ENCODE measurements around the gene NPLOC4. TPM values are rescaled to one million over a fixed set of nuclear protein-coding genes. Genes with fewer than 3 reads are reported as not detected.
"Not testable (repeated sequence)": the region's sequence is repeated elsewhere in the genome, so short reads cannot be mapped to it uniquely, and the experiment has no call there.

Gene NPLOC4
- total RNA-seq, 1 experiment from 2014 or later = 69.9 TPM

- no peak for DNase-seq (ENCODE audit: extremely low read depth, low read depth)
Observed at GRCh38 chr17:81641825-81642489, 5.0 kb upstream of the NPLOC4 start.

GRCh38 chr17:81640011-81640410 is 3.1 kb upstream of the NPLOC4 start:
- DNase-seq (ENCODE audit: extremely low read depth, low read depth) = no peak

- DNase-seq (ENCODE audit: extremely low read depth, low read depth) = no peak
Observed at GRCh38 chr17:81638683-81639082, 1.8 kb upstream of the NPLOC4 start.

GRCh38 chr17:81635973-81636504 is 873 bp downstream of the NPLOC4 start:
- peak; percentile 43 for DNase-seq (ENCODE audit: extremely low read depth, low read depth)

GRCh38 chr17:81635431-81635830 is 1.5 kb downstream of the NPLOC4 start:
- DNase-seq (ENCODE audit: extremely low read depth, low read depth) = no peak

GRCh38 chr17:81631482-81631881 is 5.4 kb downstream of the NPLOC4 start:
- no peak for DNase-seq (ENCODE audit: extremely low read depth, low read depth)

GRCh38 chr17:81630274-81630673 is 6.6 kb downstream of the NPLOC4 start:
- no peak for DNase-seq (ENCODE audit: extremely low read depth, low read depth)

GRCh38 chr17:81621494-81622130 is 15.3 kb downstream of the NPLOC4 start:
- DNase-seq (ENCODE audit: extremely low read depth, low read depth) = no peak

- DNase-seq (ENCODE audit: extremely low read depth, low read depth) = not testable (repeated sequence)
Observed at GRCh38 chr17:81618307-81618706, 18.6 kb downstream of the NPLOC4 start.

GRCh38 chr17:81616877-81617276 is 20.0 kb downstream of the NPLOC4 start:
- DNase-seq (ENCODE audit: extremely low read depth, low read depth) = no peak

GRCh38 chr17:81615401-81615930 is 21.4 kb downstream of the NPLOC4 start:
- no peak for DNase-seq (ENCODE audit: extremely low read depth, low read depth)

GRCh38 chr17:81612172-81612970 is 24.5 kb downstream of the NPLOC4 start:
- no peak for DNase-seq (ENCODE audit: extremely low read depth, low read depth)

GRCh38 chr17:81609541-81610311 is 27.2 kb downstream of the NPLOC4 start:
- no peak for DNase-seq (ENCODE audit: extremely low read depth, low read depth)

GRCh38 chr17:81608605-81609004 is 28.3 kb downstream of the NPLOC4 start:
- DNase-seq (ENCODE audit: extremely low read depth, low read depth) = no peak

GRCh38 chr17:81608082-81608481 is 28.8 kb downstream of the NPLOC4 start:
- DNase-seq (ENCODE audit: extremely low read depth, low read depth) = no peak

- no peak for DNase-seq (ENCODE audit: extremely low read depth, low read depth)
Observed at GRCh38 chr17:81607431-81607830, 29.5 kb downstream of the NPLOC4 start.

GRCh38 chr17:81603846-81604610 is 32.9 kb downstream of the NPLOC4 start:
- no peak for DNase-seq (ENCODE audit: extremely low read depth, low read depth)

- peak; percentile 61 for DNase-seq (ENCODE audit: extremely low read depth, low read depth)
Observed at GRCh38 chr17:81601525-81602120, 35.3 kb downstream of the NPLOC4 start.
